ENCODE measurements around the gene KRT82.

Gene KRT82

DNA sequence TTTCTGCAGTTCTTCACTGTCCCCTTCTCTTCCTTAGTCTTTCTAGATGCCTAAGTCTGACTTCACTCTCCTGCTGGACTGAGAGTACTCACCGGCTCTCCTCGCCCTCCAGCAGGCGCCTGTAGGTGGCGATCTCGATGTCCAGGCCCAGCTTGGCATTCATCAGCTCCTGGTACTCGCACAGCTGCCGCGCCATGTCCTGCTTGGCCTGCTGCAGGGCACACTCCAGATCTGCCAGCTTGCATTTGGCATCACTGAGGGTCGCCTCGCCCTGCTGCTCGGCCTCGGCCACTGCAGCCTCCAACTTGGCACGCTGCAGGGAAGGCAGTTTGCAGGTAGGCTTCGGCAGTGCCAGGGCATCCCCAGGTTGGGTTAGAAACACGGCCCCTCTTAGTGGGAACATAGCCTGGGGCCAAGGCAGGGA is 25.9 kb downstream of the KRT82 start:
- DNase-seq = peak; percentile 46

DNA sequence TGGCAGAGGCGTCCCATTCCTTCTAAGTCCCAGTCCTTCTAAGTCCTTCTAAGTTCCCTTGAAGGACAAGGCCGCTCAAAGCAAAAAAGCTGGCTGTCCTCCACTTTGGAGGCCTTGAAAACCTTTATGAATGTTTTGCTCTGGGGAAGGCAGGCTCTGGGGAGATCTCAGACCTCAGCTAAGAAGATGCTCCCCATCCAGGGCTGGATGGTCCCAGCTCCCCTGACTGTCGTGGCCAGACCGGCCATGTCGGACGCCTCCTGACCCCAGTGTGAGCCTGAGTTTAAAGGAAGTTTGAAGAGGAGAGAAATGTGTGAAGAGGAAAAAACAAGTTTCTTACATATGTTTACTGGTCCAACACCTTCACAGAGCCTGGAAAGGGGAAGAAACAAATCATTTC is 26.6 kb downstream of the KRT82 start:
- DNase-seq = no peak

DNA sequence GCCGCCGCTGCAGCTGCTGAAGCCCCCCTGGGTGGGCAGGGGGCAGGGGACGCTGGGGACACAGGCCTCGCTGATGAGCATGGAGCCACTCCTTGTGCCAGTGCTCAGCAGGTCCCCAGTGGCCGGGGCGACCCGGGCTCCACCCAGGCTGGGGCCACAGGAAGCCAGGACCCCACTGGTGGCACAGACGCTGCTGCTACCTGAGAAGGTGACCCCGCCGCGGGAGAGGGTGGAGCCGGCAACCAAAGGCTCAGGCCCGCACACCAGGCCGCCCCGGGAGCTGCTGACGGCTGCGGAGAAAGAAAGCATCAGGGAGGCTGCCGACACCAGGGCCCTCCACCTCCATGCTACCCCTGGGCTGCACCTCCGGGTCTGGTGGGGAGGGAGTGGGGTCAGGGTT is 28.0 kb downstream of the KRT82 start:
- no peak for DNase-seq

DNA sequence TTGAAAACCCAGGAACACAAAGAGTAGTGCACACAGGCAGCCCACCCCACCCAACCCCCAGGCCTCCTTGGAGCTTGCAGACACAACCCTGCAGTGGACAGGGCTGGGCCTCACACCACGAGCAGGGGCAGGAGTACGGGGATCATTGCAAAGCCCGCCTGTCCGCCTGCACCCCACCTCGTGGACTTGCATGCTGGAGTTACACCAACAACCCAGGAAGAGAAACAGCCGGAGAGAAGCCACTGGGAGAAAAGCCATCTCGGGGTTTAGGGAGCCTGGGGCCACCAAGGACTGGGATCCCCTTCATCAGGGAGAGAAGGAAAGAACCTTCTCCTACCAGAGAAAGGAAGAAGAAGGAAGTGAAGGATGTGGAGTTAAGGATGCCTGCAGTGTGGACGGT is 28.9 kb downstream of the KRT82 start:
- no peak for DNase-seq

DNA sequence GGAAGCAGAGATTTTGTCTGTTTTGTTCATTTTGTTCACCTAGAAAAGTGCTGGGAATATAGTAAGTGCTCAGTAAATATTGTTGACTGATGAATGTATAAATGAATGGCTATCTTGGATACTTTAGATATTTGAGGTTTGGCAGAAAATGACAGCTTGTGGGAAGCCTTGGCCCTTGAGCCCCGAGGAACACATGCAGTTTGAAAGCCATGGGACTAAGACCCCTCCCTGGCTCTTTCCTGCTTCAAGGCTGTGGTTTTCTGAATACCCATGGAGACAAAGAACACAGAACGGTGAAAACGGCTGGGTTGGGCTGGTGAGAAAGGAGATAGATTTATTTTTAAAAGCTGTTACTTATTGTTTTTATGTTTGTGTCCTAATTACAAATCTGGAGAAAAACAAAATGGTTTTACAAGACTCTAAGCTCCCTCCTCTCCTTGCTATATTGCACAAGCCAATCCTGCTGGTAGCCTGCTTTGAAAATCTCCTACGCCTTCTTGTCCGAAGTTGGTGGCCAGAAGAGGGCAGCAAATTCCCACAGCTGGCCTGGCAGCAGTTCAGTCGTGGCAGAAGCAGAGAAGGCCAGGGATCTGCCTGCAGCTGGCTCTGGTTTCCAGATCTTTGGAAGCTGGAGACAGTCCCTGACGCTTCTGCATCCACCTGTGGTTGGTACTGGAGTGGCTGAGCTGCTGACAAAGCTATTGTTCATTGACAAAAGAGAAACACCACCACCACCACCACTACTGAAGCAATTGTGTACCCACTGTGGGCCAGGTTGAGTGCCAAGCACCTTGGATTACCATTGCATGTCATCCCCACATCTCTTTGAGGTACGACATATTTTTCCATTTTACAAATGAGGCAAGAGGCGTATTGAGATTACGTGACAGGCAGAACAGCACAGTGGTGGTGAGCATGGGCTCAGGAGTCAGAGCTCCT is 33.6 kb downstream of the KRT82 start:
- peak; percentile 79 for DNase-seq

DNA sequence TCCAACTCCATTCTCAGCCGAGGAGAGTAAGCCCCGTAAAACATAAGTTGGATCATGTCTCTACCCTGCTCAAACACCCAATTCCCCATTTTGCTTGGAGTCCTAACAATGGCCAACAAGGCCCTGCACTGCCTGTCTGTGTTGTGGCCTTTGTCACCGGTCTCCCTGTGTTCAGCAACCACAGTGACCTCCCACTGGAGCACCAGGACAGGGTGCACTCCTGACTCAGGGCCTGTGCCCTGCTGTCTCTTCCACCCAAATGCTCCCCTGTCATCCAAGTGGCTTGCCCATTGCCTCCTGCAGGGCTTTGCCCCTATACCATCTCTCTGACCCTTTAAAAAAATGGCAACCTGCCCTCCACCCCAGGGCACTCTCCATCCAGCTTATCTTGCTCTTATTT is 34.4 kb downstream of the KRT82 start:
- DNase-seq = no peak

DNA sequence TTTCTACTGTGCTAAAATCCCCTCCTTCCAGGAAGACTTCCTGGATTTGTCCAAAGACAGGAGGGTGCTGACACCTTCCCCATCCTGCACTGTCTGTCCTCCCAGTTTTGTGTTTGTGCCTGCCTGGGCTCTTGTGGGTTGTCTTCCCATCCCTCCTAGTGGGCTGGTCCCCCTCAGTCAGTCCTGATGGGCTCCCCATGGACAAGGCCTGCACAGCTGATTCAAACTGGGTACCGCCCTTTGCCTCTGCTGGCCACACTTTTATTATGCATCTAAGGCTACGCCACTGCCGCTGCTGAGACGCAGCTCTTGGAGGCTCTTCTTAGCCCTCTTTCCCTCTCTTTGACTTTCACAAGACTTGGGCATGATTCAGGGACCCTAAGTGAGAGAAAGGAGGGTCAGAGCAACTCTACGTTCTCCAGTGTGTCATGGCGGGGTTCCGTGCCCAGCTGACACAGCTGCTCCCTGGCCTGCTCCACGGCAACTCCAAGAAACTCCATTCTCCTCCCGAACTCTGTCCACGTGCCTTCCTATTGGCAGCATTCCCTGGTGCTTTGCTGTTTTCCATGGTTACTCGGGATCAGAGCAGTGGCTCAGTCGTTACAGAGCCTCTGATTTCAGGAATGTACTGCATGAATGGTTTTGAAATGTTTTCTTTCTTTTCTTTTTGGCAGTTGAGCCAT is 35.1 kb downstream of the KRT82 start:
- no peak for DNase-seq

DNA sequence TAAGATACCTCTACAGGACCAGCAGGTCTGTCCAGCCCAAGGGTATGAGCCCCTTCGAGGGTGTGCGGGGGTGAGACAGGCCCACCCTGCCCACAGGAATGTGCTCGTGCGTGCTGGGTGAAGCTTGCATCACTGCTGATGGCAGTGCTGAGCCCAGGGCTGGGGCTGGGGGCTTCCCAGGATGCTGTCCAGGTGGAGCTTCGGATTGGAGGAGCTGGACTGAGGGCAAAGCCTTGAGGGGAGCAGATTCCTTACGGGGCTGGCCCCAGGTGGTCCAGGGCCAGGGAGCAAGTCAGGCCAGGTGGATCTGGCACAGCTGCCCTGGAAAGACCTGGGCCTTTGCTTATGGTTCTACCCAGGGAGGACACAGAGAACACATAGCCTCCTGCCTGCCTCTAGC is 36.3 kb downstream of the KRT82 start:
- DNase-seq = no peak

DNA sequence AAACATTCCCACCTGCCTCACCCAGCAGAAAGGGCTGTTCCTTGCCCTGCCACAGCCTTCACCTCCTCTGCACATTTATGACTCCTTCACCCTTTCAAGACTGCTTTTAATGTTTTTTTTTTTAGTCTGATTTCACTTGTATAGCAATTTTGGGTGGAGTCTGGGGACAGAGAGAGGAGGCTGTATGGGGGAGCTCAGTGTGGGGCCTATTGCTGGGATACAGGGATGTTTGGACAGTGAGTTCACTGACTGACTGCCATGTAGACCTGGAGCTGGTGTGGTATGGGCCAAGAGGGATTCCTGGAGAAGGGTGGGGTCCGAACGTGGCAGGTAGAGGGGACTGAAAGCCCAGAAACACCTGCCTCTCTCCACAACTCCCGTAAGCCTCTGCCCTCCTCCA is 36.9 kb downstream of the KRT82 start:
- DNase-seq = no peak

DNA sequence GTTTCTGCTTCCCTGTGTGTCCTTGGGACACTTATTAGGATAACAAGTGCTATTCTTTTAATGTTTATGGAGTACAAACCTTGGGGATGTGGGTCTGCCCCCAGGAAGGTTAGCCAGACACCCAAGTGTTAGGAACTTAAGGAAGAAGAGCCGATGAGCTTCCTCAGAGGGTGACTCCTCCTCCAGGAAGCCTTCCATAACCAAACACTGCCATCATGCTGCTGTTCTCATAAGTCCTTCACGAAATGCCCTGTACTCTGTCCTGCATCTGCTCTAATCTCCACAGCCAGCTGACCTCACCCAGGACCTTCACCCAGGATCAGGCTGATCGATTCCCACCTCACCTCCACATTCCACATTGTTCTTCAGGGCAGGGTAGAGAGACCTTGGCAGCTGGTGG is 37.6 kb downstream of the KRT82 start:
- no peak for DNase-seq

DNA sequence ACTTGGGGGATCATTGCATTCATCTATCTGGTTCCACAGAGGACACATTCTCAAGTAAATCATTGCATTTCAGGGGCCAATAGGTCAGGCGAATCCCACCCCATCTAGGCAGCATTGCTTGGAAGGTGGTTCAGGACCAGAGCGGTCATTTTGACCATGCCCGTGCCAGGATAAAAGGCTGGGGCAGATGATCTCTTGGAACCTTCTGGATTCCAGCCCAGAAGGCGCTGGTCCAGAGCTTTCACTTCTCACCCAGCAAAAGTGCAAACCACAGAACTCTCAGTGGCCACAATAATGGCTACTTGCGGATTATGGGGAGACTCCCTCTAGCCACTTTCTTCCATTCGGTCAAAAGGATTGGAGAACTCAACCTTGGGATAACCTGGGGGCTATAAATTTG is 38.3 kb downstream of the KRT82 start:
- no peak for DNase-seq

DNA sequence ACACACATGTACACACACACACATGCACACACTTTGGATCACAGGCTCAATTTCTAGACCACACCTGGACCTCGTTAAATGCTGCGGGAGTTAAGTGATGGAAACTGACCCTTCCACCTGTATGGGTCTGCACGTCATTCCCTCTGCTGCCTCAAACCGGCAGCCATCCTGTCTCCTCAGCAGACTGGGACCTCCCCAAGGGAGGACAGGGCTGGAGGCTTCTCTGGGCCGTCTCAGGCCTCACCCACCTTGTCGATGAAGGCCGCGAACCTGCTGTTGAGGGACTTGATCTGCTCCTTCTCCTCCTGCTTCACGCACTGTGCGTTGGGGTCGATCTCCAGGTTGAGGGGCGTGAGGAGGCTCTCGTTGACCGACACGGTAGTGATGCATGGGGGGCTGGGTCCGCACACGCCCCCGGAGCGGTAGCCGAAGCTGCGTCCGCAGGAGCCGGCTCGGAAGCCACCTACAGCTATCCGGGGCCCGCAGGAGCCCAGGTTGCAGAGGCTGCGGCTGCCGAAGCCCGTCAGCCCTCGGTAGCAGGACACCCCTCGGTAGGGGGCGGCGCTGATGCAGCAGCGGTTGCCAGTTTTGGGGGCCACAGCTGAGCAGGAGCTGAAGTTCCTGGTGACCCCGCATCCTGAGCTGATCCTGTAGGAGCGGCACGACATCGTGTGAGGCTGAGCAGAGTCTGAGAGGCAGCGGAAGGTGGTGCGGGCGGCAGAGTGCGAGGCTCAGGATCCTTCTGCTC is 39.2 kb downstream of the KRT82 start, which contains the start of gene KRT85:
Gene KRT85 (minus strand): TSS at position 744 of the 748 bp plus-strand sequence. CDS start 76 bp downstream, at position 668.
- DNase-seq = no peak

DNA sequence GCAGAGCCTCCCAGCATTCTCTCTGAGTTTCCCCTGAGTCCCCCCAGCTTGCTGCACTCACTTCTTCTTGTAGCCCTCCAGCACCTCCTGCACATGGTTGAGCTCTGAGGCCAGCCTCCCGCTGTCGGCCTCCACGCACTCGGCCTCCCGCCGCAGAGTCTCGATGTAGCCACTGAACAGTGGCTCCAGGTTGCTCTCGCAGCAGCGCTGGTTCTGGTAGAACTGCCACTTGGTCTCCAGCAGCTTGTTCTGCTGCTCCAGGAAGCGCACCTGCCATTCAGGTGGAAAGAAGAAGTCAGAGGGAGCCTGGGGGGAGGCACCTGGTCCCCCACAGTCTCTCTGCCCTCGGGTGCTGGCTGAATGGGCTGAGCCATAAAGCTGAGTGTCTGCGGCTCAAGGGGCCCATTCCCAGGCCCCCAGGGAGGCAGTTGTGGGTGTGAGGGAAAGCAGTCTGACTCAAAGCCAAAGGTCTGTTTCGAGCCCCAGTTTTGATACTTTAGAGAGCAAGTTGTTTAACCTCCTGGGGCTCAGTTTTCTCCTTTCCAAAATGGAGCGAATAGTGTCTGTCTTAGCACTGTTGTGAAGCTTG is 41.1 kb downstream of the KRT82 start:
- DNase-seq = no peak

DNA sequence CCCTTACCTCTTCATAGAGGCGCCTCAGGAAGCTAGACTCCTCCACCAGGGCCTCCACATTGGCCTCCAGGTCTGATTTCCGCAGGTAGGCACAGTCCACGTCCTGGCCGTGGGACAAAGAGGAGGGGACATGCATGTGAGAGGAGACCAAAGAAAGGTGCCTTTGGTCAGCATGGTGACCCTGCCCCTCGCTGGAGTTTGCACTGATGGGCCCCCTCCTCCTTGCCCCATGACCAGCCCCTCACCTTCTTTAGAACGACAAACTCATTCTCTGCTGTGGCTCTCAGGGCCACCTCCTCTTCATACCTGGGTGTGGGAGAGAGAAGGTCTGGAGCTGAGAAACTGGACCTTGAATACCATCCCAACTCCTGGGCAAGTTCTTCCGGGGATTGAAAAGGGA is 42.1 kb downstream of the KRT82 start:
- no peak for DNase-seq

DNA sequence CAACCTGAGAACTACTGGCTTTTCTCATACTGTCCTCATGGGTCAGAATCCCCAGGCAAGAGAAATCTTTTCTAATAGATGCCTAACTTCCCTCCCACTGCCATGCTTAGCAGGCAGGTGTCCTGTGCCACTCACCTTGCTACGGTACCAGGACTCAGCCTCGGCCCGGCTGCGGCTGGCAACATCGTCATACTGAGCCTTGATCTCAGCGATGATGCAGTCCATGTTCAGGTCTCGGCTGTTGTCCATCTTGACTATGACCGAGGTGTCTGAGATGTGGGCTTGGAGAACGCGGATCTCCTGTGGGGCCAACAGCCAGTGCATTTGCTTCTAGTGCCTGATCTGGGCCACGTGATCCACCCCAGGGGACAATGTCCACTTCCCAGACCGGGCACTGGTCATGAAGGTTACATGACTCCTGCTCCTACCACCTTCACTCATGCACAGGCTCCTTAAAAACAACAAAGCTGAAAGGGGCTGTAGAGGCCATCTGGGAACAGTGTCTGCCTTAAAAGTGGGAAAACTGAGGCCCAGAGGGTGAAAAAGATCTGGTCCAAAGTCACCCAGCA is 42.9 kb downstream of the KRT82 start:
- DNase-seq = no peak

DNA sequence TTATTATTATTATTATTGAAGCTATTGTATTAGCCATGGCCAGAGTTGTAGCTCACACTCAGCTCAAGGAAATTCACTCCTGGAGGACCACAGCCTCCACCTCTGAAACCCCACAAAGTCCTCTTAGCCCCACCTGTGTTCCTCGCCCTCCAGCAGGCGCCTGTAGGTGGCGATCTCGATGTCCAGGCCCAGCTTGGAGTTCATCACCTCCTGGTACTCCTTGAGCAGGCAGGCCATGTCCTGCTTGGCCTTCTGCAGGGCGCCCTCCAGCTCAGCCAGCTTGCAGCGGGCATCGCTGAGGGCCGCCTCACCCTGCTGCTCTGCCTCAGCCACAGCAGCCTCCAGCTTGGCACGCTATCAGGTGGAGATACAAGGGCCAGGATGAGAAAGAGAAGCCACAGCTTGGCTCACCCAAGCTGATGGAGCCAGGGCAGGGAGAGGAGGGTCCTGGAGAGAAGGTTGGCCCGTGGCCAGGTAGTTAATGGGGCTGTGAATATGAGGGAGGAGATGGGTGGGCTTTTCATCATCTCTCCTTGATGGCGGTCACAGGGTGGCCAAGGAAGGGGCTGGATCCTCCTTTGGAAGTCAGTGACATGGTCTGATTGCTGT is 43.9 kb downstream of the KRT82 start:
- peak; percentile 7 for DNase-seq

DNA sequence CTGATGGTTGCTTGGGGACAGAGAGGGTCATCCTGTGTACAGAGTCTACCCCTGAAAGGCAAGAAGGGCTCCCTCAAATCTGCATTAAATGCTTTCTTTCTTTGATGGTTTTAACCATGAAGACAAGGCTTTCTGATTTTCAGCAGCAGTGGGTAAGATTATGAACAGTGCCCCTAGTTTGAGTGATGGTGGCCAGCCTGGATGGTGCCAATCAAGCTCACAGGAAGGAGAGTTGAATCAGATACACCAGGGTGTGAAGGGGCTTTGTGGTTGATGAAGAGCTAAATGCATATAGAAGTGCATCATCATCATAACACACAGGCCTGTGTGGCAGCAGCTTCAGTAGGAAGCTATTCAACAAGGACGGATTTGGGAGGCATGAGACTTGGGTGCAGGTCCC is 44.6 kb downstream of the KRT82 start:
- DNase-seq = no peak

DNA sequence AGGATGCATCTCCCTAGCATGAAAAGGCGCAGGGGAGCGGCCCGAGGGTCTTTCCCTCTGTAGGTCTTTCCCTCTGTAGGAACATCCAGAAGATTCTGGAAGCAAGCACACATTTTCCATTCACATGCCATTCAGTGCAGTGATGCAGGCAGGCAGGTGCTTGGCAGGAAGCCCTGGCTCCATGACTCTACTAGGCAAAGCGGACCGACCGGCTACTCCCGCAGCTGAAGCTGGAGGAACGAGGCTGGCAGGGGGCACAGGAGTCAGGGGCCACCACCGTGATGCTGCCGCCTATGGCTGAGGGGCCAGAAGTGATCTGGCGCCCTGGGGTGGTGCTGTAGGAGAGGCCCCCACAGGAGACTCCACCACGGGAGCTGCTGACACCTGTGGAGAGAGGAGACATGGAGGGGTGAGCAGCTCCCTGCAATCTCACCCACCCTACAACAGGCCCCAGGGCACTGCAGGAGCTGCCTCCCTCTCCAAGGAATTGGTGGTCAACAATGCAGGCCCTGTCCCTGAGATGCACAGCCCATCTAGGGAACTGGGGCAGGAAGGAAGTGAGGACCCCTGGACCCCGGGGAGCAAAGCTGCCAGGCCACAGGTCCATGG is 45.4 kb downstream of the KRT82 start:
- DNase-seq = no peak

DNA sequence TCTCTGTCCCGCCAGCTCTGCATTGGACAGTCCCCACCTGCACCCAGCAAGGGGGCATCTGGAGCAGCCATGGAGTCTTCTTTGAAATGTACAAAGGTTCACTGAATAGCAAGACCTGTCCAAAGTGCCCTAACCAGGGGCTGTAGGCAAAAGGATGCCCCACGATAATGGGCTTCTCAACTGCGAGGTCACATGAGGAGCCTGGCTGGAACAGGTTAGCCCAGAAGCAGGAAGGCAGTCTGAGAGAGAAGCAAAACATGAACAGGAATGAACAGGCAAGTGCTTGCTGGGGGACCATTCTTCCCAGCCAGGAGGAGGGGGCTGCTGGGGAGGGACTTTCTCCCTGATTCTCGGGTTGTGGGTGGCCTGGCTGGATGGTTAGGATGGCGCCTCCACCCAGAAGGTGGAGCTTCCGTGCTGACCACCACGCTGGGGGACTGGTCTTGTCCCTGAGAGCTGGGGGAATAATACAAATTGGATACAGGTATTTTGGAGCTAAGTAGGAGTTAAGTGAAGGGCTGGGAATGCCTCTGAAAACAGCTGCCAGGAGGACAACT is 46.0 kb downstream of the KRT82 start:
- DNase-seq = no peak

DNA sequence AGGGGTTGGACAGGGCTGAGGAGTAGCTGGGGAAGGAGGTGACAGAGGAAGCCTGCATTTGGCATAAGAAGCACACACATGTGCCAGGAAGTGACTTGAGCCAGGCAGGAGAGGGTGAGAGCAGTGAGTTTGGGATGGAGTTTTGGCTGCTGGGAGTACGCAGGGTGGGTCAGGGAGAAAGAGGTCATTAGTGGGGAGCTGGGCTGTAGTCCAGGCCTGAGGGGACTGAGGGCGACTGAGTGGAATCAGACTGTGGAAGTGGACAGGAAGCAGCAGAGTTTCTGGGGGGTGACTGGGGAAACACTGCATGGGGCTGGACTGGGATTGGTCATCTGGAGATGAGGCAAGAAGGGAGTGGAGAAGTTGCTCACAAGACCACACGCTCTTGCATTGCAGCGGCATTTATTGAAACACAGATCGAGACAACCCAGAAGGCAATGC is 46.5 kb downstream of the KRT82 start:
- no peak for DNase-seq

DNA sequence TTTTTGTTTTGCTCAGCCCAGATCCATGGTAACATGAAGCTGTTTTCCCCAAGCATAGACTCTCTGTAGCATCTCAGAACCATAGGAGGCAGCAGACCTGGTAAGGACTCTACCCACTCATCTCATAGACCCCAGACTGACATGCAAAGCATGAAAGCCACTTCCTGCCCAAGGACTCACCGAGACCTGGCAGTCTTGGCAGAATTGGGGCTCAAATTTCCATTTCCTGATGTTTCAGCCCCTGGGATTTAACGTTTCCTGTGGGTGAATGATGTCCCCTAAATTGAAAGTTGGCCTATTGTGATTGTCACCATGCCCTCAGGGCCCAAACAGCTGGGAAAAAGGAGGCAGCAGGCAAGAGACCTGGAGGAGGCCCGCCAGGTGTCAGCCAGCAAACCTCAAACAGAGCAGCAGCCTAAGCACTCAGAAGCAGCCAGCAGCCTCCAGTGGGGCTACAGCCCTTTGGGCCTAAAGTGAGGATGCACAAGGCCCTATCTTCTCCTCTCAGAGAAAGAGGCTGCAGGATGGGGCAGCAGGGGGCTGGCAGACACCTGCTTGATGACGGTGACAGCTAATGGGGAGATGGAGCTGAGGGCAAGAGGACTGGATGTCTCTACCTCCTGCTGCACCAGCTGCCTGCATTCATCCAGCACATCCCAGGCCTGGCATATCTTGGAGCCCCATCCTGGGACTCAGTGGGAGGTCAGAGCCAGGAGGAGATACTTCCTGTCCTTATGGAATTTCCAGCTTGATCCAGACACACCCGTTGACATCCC is 47.4 kb downstream of the KRT82 start:
- peak; percentile 84 for DNase-seq
